NT2/D1 (cell line): Measurements from ENCODE around the gene PDXK.

Experiments
- DNase-seq: peaks from one replicate; pipeline ENCODE4 v3.0.0-alpha.2; 2011; ENCODE audit warnings: low read depth, low spot score
- H3K27me3 ChIP-seq: 2 replicates; pipeline ENCODE4 v1.6.0; 2011; ENCODE audit warnings: mild to moderate bottlenecking; ENCODE audit not compliant: insufficient read length, insufficient read depth
- H3K36me3 ChIP-seq: 2 replicates; pipeline ENCODE4 v1.6.1; 2011; ENCODE audit warnings: mild to moderate bottlenecking, low read length, mixed read lengths; ENCODE audit not compliant: insufficient read depth, insufficient read length
- H3K4me1 ChIP-seq: 2 replicates; pipeline ENCODE4 v1.5.1; 2011; ENCODE audit not compliant: insufficient read depth, insufficient read length
- H3K4me3 ChIP-seq: 2 replicates; pipeline ENCODE4 v1.5.1; 2011; ENCODE audit warnings: low read depth; ENCODE audit not compliant: insufficient read length
- H3K9ac ChIP-seq: 2 replicates; pipeline ENCODE4 v1.6.0; 2011; ENCODE audit warnings: low read depth; ENCODE audit not compliant: insufficient read length
- H3K9me3 ChIP-seq: 2 replicates; pipeline ENCODE4 v1.5.1; 2011; ENCODE audit warnings: mild to moderate bottlenecking, low read length; ENCODE audit not compliant: insufficient read depth
- SUZ12 ChIP-seq: IDR thresholded peaks from 2 replicates; pipeline ENCODE4 v1.6.1; 2011; ENCODE audit not compliant: insufficient read length, insufficient read depth; ENCODE audit errors: extremely low read depth
- YY1 ChIP-seq: IDR thresholded peaks from 2 replicates; pipeline ENCODE4 v1.6.1; 2011; ENCODE audit not compliant: insufficient read length, insufficient read depth
- ZNF274 ChIP-seq: IDR thresholded peaks from 2 replicates; pipeline ENCODE4 v1.6.1; 2011; ENCODE audit warnings: mild to moderate bottlenecking, low read depth, low read length

The PDXK gene

GRCh38 chr21:43794857-43795256 is 75.9 kb downstream of the PDXK start:
- H3K9ac ChIP-seq = no peak overlapping the region
- DNase-seq = no peak

GRCh38 chr21:43797415-43797814 is 78.5 kb downstream of the PDXK start:
- Histone ChIP-seq H3K4me3 (no peak overlapping the region), H3K27me3 (no peaks in the 10 kb centered on the region), H3K4me1 (no peaks in the 10 kb centered on the region), H3K36me3 (peaks cover 100% of the 10 kb centered on the region), H3K9me3 (no peaks in the 10 kb centered on the region), H3K9ac (no peak overlapping the region)
- no peak for TF ChIP-seq ZNF274
- TF ChIP-seq SUZ12 = no peak
- no peak for TF ChIP-seq YY1
- DNase-seq = no peak

More at GRCh38 chr21:43794857-43795256, 75.9 kb downstream of the PDXK start:
- Histone ChIP-seq H3K36me3 (peaks cover 97% of the 10 kb centered on the region), H3K27me3 (no peaks in the 10 kb centered on the region), H3K4me1 (peaks cover 7% of the 10 kb centered on the region), H3K4me3 (no peak overlapping the region), H3K9me3 (no peaks in the 10 kb centered on the region)
- TF ChIP-seq YY1 (no peak), ZNF274 (no peak), SUZ12 (no peak)

- Histone ChIP-seq H3K9me3 (no peaks in the 10 kb centered on the region), H3K27me3 (no peaks in the 10 kb centered on the region), H3K4me3 (no peak overlapping the region), H3K4me1 (no peaks in the 10 kb centered on the region), H3K36me3 (peaks cover 100% of the 10 kb centered on the region), H3K9ac (no peak overlapping the region)
- TF ChIP-seq SUZ12 (no peak), ZNF274 (no peak), YY1 (no peak)
- no peak for DNase-seq
Measured at GRCh38 chr21:43797925-43798715, 79.2 kb downstream of the PDXK start.

- H3K9me3 ChIP-seq = no peaks in the 10 kb centered on the region
- H3K27me3 ChIP-seq = no peaks in the 10 kb centered on the region
- TF ChIP-seq SUZ12 (no peak), YY1 (no peak), ZNF274 (no peak)
- H3K9ac ChIP-seq = no peak overlapping the region
- no peaks in the 10 kb centered on the region for H3K4me1 ChIP-seq
- H3K4me3 ChIP-seq = no peak overlapping the region
- H3K36me3 ChIP-seq = peaks cover 100% of the 10 kb centered on the region
- DNase-seq = no peak
Measured at GRCh38 chr21:43799301-43799840, 80.4 kb downstream of the PDXK start.

- Histone ChIP-seq H3K36me3 (peaks cover 98% of the 10 kb centered on the region), H3K27me3 (no peaks in the 10 kb centered on the region), H3K9me3 (no peaks in the 10 kb centered on the region), H3K4me3 (no peak overlapping the region), H3K4me1 (no peaks in the 10 kb centered on the region), H3K9ac (no peak overlapping the region)
- no peak for DNase-seq
- TF ChIP-seq YY1 = no peak
- TF ChIP-seq SUZ12 = no peak
- TF ChIP-seq ZNF274 = no peak
Measured at GRCh38 chr21:43800124-43800523, 81.2 kb downstream of the PDXK start.

- no peak overlapping the region for H3K9ac ChIP-seq
- DNase-seq = no peak
- no peak for TF ChIP-seq ZNF274
- no peak for TF ChIP-seq YY1
- TF ChIP-seq SUZ12 = no peak
Measured at GRCh38 chr21:43800566-43800965, 81.6 kb downstream of the PDXK start.

GRCh38 chr21:43801006-43801783 is 82.3 kb downstream of the PDXK start:
- H3K36me3 ChIP-seq = peaks cover 98% of the 10 kb centered on the region
- no peaks in the 10 kb centered on the region for H3K9me3 ChIP-seq
- no peak for DNase-seq
- H3K4me1 ChIP-seq = no peaks in the 10 kb centered on the region
- TF ChIP-seq ZNF274 (no peak), SUZ12 (no peak), YY1 (no peak)
- H3K27me3 ChIP-seq = no peaks in the 10 kb centered on the region
- H3K4me3 ChIP-seq = no peak overlapping the region
- H3K9ac ChIP-seq = no peak overlapping the region

More at GRCh38 chr21:43800566-43800965, 81.6 kb downstream of the PDXK start:
- Histone ChIP-seq H3K9me3 (no peaks in the 10 kb centered on the region), H3K27me3 (no peaks in the 10 kb centered on the region), H3K36me3 (peaks cover 98% of the 10 kb centered on the region), H3K4me3 (no peak overlapping the region), H3K4me1 (no peaks in the 10 kb centered on the region)
